ENCODE results near the gene ARSG. TPM values are rescaled to one million over a fixed set of nuclear protein-coding genes. Genes with fewer than 3 reads are reported as not detected.

ARSG gene
- total and polyA plus RNA-seq, 2 of the 13 experiments (the other 11 are each of a cell fraction or from before 2014, with no cell fraction given): 3.7 to 15.2 TPM

DNA sequence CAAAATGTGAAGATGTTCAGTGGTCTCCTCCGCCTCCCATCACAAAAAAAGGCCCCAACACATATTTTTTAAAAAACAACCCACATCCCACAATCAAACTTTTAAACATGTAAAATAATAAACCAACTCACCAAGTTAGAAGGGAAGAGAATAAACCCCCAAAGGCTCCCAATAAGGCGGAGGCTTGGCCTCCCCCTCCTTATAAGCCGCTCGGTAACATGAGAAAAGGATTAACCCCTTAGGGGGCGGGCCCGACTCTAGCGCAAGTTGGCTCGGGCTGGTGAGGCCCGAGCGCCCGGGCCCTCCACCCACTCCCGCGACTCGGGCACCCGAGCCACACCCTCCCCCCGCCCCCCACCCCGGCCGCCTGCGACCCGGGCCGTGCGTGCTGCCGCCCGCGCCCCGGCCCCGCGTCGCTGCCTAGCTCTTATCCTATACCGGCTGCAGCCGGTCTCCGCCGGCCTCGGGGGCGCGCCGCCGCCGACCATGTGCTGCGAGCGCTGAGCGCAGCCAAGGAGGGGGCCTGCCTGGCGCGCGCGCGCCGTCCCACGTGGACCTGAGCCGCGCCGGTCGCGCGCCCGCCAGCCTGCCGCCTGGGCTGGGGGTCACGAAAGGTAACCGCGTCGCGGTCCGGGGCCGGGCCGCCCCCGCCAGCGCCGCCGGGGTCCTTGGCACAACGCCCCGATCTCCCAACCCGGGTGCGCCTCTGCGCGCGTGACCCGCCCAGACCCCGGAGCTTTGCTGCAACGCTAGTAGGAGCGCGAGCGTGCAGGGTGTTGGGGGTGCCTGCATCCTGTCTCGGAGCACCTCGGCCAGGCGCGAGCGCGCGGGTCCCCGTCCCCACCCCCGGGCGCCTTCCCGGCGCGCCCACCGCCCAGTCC lies at the start of gene ARSG, which contains the start of gene SLC16A6 (continued):
- no peak for TF ChIP-seq ZNF12 (CRISPR knock-in tag; IDR thresholded peaks at IDR 0.05)
- 0 out of 2 replicates have a peak, but pooled peaks have one; percentile 40 for TF ChIP-seq MAZ (IDR thresholded peaks at IDR 0.05; ENCODE audit: borderline replicate concordance, low read depth, low read length)
- TF ChIP-seq MAZ (CRISPR knock-in tag; IDR thresholded peaks at IDR 0.05; ENCODE audit: low read depth): peak; percentile 47; the same call in 1 of the 2 replicates
- no peak; the same call in 1 of the 2 replicates for TF ChIP-seq DNMT1 (CRISPR knock-in tag; IDR thresholded peaks at IDR 0.05)
- TF ChIP-seq DMAP1 (CRISPR knock-in tag; IDR thresholded peaks at IDR 0.05): peak; percentile 11; the same call in 1 of the 2 replicates
- no peak for TF ChIP-seq ZNF605 (CRISPR knock-in tag; IDR thresholded peaks at IDR 0.05)
- TF ChIP-seq, protein P1, sequence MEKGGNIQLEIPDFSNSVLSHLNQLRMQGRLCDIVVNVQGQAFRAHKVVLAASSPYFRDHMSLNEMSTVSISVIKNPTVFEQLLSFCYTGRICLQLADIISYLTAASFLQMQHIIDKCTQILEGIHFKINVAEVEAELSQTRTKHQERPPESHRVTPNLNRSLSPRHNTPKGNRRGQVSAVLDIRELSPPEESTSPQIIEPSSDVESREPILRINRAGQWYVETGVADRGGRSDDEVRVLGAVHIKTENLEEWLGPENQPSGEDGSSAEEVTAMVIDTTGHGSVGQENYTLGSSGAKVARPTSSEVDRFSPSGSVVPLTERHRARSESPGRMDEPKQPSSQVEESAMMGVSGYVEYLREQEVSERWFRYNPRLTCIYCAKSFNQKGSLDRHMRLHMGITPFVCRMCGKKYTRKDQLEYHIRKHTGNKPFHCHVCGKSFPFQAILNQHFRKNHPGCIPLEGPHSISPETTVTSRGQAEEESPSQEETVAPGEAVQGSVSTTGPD (CRISPR knock-in tag; IDR thresholded peaks at IDR 0.05): no peak
- no peak for TF ChIP-seq TRIM24 (CRISPR knock-in tag; IDR thresholded peaks at IDR 0.05)
- TF ChIP-seq BRCA1 (CRISPR knock-in tag; IDR thresholded peaks at IDR 0.05): no peak
- no peak for TF ChIP-seq MIER2 (CRISPR knock-in tag; IDR thresholded peaks at IDR 0.05)
- TF ChIP-seq, protein P2, sequence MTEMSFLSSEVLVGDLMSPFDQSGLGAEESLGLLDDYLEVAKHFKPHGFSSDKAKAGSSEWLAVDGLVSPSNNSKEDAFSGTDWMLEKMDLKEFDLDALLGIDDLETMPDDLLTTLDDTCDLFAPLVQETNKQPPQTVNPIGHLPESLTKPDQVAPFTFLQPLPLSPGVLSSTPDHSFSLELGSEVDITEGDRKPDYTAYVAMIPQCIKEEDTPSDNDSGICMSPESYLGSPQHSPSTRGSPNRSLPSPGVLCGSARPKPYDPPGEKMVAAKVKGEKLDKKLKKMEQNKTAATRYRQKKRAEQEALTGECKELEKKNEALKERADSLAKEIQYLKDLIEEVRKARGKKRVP (CRISPR knock-in tag; IDR thresholded peaks at IDR 0.05): 0 out of 4 replicates have a peak, but pooled peaks of 1 of the 2 experiments have one; percentile 17
- 0 out of 2 replicates have a peak, but pooled peaks have one; percentile 13 for TF ChIP-seq NAIF1 (CRISPR knock-in tag; IDR thresholded peaks at IDR 0.05; ENCODE audit: borderline replicate concordance)
- no peak for TF ChIP-seq U2AF1 (optimal IDR thresholded peaks at IDR 0.05; ENCODE audit: low read depth, low read length)
- TF ChIP-seq CENPX (CRISPR knock-in tag; IDR thresholded peaks at IDR 0.05): no peak
- TF ChIP-seq, protein P3, sequence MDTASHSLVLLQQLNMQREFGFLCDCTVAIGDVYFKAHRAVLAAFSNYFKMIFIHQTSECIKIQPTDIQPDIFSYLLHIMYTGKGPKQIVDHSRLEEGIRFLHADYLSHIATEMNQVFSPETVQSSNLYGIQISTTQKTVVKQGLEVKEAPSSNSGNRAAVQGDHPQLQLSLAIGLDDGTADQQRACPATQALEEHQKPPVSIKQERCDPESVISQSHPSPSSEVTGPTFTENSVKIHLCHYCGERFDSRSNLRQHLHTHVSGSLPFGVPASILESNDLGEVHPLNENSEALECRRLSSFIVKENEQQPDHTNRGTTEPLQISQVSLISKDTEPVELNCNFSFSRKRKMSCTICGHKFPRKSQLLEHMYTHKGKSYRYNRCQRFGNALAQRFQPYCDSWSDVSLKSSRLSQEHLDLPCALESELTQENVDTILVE (CRISPR knock-in tag; IDR thresholded peaks at IDR 0.05): no peak
- TF ChIP-seq ZNF337 (CRISPR knock-in tag; IDR thresholded peaks at IDR 0.05; ENCODE audit: borderline replicate concordance, low read depth): no peak
- TF ChIP-seq, protein P4, sequence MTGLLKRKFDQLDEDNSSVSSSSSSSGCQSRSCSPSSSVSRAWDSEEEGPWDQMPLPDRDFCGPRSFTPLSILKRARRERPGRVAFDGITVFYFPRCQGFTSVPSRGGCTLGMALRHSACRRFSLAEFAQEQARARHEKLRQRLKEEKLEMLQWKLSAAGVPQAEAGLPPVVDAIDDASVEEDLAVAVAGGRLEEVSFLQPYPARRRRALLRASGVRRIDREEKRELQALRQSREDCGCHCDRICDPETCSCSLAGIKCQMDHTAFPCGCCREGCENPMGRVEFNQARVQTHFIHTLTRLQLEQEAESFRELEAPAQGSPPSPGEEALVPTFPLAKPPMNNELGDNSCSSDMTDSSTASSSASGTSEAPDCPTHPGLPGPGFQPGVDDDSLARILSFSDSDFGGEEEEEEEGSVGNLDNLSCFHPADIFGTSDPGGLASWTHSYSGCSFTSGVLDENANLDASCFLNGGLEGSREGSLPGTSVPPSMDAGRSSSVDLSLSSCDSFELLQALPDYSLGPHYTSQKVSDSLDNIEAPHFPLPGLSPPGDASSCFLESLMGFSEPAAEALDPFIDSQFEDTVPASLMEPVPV (CRISPR knock-in tag; IDR thresholded peaks at IDR 0.05): no peak
- TF ChIP-seq FOSL1 (CRISPR knock-in tag; IDR thresholded peaks at IDR 0.05; ENCODE audit: borderline replicate concordance): no peak
- TF ChIP-seq ZNF543 (CRISPR knock-in tag; IDR thresholded peaks at IDR 0.05): no peak
- TF ChIP-seq, protein P5, sequence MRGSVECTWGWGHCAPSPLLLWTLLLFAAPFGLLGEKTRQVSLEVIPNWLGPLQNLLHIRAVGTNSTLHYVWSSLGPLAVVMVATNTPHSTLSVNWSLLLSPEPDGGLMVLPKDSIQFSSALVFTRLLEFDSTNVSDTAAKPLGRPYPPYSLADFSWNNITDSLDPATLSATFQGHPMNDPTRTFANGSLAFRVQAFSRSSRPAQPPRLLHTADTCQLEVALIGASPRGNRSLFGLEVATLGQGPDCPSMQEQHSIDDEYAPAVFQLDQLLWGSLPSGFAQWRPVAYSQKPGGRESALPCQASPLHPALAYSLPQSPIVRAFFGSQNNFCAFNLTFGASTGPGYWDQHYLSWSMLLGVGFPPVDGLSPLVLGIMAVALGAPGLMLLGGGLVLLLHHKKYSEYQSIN (CRISPR knock-in tag; IDR thresholded peaks at IDR 0.05; ENCODE audit: borderline replicate concordance): no peak
- TF ChIP-seq ZNF552 (CRISPR knock-in tag; IDR thresholded peaks at IDR 0.05; ENCODE audit: borderline replicate concordance): no peak
- no peak for TF ChIP-seq ONECUT2 (CRISPR knock-in tag; IDR thresholded peaks at IDR 0.05)
